GM19463 (cell line): ENCODE data around the gene YTHDC2.

ENCODE experiments used
- ATAC-seq: cut with Tn5 transposase; IDR thresholded peaks from one replicate; pipeline ENCODE4 v1.9.1; 2021; ENCODE audit warnings: mild to moderate bottlenecking, moderate library complexity; ENCODE audit not compliant: unreplicated experiment

YTHDC2 gene

DNA sequence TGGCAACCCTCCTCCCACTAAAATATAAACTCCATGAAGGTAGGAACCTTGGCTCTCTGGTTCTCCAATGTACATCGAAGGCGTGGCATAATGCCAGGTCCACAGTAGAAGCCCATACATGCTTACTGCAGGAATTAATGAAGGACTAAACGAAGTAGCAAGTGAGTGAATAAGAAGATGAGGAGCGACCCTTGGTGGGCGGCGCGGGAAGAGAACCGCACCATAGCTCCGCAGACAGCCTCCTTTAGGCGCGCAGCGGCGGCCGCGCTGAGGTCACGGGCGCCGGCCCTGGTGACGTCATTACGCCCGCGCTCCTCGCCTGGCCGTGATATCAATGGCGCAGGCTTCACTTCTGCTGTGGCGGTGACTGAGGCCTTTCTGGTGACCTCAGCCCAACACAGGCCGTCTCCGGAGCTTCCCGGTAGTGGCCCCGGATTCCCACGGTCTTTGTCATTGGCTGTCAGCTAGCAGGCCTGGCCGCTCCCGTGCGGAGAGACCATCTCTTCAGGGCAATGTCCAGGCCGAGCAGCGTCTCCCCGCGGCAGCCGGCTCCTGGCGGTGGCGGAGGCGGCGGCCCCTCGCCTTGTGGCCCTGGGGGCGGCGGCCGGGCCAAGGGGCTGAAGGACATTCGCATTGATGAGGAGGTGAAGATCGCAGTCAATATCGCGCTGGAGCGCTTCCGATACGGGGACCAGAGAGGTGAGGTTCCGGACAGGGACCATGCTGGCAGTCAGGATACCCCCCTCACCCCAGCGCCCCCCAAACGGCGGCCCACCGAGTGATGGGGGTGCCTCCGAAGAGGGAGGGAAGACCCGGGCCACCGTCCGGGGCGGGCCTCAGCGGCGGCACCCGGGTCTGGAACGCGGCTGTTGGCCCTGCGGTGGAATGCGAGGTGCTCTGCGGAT lies at the start of gene YTHDC2:
TSS of gene YTHDC2 (plus strand) at position 311 of the 905 bp plus-strand sequence. CDS start at position 513, 202 bp downstream.
- peak; percentile 99 for ATAC-seq

DNA sequence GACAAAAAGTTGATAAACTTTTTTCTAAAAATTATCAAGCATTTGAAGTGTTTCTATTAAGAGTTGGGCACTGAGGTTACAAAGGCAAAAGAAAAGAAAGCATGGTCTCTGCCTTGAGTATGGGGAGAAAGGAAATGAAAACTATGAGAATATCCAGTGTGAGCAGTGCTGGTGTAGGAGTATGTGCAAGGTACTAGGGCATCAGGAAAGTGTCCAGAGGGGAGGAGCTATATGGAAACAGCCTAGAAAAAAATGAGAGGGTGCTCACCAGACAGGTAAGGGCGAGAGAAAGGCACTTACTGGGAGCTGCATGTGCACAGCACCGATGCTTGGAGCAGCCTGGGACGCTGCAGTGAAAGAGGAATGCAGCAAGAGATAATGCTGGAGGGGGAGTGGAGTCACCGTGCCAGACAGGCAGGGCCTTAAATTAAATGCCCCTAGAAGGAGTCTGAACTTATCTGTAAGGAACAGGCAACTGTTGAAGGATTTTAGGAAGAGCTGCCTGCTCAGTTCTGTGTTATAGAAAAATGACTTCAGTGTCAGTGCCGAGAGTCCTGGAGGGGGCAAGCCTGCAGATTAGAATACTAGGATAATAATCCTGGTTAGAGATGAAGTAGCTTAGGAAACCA lies 39.3 kb upstream of the YTHDC2 start:
- no peak for ATAC-seq

DNA sequence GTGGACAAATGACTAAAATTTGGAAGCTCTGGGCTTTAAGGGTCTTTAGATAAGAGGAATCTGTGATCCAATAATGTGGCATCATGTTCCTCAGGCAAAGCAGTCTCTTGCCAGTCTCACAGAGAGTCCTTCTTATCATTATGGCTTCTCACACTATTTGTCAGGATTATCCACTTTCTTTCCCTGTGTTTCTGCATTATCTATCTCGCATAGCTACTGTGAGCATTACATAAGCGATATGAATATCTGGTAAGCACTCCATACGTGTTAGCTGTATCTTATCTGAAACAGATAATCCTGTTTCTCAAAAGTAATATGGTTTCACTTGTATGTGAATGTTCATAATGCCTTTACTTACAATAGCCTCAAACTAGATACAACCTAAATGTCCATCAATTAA lies 34.8 kb upstream of the YTHDC2 start:
- no peak for ATAC-seq

DNA sequence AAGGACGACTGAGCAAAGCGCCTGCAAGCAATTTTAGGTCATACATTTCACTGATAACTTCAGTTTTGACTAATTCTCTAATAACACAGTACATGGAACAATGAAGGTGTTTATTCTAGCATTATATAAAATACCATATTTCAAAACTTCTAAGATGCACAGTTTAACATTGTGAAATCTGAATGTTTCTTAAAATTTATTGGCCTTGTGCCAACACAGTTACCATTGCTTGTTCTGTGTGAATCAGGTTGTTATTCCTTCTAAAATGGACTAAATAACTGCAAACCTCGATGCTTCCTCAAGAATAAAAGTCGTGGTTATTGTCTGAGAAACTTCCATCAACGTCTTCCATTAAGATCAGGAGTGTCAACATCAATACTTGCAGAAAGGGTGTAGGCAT lies 33.3 kb upstream of the YTHDC2 start:
- no peak for ATAC-seq

DNA sequence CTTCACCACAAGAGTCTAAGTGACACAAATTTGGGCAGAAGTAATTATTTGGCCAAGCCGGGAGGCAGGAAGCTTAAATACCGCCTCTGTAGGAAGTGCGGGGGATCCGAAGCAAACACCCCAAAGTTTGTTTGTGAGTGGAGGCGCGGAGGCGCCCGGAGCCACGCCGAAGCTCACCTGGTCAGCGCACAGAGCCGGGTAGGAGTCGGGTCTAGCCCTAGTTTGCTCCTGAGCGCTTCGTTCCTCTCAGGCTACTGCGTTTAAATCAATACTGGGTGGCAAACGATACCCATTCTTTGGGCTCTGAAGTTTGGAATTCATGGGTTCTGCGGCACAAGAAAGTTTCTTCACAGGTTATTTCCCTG lies 26.1 kb upstream of the YTHDC2 start:
- ATAC-seq, result no peak

DNA sequence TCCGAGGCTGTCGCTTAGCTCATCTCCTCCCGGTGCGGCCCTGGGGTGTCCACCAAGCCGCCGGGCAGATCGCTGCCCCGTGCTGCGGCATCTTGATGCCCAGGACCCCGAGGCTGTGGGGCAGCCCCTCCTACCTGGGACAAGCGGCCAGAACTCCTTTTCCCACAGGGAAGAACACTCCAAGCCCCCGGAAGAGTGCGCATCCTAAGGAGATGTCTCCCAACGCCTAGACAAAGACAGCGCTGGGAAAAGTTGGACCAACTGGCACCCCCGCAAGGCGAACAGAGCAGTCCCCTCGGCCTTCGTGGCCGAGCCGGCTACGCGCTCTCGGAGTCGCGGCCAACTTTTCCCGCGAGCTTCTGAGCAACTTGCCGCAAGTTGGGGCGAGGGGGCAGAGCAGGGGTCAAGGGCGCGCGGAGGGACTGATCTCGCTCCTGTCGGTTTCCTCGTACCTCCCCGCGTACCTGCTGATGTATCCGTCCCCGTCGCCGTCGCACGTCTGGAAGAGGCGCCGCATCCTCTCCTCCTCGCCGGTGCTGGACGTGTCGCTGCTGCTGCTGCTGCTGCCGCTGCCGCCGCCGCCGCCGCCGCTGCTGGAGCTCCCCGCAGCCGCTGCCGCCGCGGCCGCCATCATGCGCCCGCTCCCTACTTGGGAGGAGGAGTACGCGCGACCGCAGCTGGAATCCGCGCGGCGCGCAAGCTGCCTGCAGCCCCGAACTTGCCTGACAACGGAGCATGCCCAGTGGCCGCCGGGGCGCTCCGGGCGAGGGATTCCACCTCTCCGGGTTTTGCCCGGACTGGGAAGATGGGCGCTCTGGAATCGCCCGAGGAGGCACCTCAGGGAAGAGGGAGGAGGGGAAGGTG lies 25.5 kb upstream of the YTHDC2 start, which contains the start of gene MCC:
TSS of gene MCC (minus strand) at position 673 of the 864 bp plus-strand sequence.
- ATAC-seq, result no peak

DNA sequence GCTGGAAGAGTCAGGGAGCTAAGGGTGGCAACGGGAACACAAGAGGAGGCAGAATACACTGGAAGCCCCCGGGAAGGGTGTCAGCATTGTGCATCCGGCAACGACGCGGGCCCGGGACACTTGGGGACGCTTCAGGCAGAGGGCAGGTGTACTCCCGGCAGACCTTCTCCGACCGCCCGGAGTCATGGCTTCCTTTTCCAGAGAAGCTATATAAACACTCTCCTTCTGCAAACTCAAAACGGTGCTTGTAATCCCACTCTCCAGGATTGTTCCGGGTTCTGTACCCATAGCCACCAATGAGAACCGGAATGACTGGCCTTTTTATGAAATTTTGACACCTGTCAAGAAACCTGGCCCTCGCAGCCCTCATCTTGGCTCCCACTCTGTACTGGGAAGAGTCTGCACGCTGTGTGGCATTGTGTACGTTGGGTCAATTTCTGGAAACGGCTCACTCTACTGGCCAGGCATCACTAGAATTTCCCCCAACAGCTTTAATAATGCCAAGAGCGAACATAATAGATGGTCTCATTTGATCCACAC lies 24.8 kb upstream of the YTHDC2 start:
- ATAC-seq, result no peak

DNA sequence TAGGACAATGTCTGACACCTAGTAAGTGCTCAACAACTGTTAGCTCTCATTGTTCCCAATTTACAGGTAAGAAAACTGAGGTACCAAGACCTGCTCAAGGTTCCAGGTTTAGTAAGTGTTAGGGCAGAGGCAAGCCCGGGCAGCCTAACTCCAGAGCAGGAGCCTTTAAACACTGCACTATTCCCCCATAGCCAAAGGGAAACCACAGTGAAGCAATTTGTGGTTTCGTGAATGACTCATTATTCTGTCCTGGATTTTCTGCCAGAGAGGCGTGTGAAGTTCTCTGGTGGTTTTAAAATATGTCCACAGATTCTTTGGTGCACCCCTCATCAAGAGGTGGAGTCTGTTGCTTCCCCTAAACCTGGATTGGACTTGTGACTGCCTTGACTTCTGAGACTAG lies 24.2 kb upstream of the YTHDC2 start:
- ATAC-seq, result peak; percentile 71

DNA sequence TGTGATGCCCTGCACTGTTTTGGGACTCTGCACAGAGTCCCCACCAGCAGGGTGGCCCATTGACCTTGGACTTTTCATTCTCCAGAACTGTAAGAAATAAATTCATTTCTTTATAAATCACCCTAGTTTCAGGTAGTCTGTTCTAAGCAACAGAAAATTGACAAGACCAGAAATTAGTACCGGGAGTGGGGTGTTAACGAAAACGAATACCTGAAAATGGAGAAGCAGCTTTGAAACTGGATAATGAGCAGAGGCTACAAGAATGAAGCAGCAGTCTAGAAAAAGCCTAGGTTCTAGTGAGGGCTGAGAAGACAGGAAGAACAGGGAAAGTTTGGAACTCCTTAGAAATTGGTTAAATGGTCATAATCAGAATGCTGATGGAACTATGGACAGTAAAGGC lies 23.2 kb upstream of the YTHDC2 start:
- ATAC-seq, result no peak

DNA sequence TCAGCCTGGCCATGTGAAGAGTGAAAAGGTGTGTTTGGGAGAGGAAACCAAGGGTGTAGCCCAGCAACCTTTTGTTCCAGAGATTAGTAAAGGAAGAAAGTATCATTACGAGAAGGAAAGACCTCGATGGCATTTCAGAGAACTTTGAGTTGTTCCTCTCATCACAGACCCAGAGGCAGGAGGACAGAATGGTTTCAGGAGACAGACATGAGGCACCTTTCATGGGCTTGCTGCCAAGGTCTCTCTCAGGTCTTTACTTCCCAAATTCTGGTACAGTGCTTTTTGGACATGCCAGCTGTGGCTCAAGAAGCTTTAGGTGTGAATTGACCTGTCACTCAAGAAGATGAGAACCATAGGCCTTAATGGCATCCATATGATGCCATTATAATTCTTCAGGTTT lies 22.5 kb upstream of the YTHDC2 start:
- no peak for ATAC-seq

DNA sequence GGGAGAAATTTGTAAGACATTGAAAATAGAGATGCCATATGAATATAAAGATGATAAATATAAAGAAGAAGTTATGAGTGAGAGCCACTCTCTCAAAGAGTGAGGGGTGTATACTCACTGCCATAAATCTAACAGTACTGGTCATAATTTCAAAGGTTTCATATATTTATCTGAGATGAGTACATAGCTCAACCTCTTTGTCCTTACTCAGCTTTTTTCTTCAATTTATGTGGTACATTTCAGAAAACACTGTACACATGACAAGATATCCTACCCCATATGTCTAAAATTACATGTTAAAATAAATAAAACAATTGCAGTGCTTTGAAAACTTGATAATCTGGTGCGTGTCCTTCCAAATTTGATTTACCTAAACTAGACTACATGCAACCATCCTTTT lies 20.0 kb upstream of the YTHDC2 start:
- ATAC-seq, result no peak

DNA sequence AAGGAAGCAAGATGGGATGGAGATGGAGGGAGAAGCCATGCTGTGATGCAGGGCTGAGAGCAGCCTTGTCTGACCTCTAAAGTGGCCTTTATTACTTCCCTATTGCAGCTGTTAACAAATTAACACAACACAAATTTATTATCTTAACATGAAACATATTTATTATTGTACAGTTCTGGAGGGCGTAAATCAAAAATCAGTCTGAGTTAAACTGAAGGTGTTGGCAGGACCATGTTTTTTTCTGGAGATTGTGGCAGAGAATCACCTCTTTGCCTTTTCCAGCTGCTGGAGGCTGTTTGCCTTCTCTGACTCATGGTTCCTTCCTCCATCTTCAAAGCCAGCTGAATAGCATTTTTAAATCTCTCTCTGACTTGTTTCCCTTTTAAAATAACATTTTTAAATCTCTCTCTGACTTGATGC lies 18.1 kb upstream of the YTHDC2 start:
- no peak for ATAC-seq

DNA sequence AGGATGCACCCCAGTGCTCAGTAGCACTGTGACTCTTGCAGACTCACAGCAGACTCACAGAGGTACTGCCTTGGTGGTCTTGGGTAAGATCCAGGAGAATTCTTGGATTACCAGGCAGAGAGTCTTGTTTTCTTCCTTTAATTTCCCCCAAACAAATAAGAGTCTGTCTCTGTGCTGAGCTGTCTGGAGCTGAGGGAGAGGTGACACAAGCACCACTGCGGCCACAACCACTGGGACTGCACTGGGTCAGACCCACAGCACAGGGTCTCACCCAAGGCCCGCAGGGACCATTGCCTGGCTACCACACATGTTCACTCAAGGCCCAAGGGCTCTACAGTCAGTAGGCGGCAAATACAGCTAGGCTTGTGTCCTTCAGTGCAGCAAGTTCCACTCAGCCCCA lies 11.4 kb upstream of the YTHDC2 start:
- ATAC-seq, result no peak

DNA sequence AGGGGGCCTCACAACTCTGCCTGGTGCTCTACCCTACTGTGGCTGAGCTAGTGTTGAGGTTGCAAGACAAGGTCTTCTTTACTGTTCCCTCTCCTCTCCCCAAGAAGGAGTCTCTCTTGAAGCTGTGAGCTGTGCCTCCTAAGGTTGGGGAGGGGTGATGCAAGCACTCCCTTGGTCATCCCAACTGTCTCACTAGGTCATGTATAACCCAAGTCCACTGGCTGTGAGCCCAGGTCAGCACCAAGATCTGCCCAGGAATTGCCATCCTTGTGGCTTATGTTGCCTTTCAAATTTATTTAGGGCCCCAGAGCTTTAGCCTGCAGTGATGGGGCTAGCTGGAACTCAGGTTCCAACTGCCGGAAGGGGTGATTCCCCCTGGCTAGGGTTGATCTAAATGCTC lies 10.3 kb upstream of the YTHDC2 start:
- ATAC-seq, result no peak

DNA sequence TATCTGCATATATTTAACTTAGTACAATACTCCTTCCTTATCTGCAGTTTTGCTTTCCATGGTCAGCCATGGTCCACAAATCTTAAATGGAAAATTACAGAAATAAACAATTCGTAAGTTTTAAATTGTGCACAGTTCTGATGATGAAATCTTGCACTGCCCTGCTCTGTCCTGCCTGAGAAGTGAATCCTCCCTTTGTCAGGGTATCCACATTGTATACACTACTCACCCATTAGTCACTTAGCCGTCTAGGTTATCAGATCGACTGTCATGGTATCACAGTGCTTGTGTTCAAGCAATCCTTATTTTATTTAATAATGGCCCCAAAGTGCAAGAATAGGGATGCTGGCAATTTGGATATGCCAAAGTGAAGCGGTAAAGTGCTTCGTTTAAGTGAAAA lies 8.3 kb upstream of the YTHDC2 start:
- ATAC-seq, result no peak

DNA sequence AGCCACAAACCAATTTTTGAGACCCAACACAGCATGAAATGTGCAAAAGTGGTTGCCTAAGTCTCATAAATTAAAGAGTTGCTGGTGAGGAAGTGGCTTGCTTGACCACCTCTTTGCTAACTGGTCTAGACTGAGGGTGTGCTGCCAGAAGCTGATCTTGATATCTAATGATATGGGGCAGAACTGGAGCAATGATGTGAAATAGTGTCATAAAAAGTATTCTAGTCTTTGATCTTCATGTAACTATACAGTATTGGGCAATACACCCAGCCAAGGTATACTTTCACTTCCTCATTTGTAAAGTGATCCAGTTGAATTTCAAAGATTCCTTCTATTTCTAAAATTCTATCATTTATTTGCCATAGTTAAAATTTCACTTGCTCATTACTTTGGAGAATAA lies 5.9 kb upstream of the YTHDC2 start:
- ATAC-seq, result no peak

DNA sequence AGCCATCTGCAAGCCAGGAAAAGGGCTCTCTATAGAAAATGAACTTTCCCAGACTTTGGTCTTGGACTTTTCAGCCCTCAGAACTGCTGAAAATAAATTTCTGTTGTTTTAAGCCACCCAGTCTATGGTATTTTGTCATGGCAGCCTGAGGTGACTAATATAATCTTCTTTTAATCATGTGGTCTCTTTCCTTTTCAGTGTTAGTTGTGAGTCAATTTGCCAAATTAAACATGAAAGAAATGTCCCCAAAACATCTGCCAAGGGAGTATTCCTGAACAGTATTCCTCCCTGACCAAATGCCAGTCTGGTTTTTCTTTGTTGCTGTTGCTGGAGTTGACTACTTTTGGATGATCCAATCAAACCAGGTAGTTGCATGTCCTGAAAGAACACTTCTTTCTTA lies 4.7 kb upstream of the YTHDC2 start:
- no peak for ATAC-seq

DNA sequence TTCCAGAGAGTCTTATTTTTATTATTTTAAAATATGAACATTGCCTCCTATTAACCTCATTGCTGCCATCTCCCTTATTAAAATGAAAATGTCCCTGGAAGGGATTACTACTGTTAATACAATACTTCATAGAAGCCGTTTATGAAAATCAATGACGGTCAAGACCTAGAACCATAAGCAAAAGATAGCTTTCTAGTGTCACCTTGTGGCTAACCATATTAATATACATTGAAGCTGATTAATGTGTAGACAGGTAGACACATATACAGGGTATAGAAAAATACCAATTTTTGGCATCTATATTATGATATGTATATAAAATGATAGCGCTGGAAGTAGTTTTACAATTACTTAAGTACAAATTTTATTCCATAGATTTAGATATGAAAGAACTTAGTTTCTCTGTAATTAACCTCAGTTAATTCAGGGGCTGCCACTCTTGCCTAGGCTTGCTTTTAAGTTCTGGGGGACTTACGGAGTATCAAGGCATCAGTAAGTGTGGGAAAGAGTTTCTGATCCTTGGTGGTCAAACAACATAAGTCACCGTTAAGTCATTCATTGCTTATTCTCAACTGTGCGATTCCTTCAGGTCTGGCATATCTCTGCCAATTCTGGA lies 2.5 kb upstream of the YTHDC2 start:
- no peak for ATAC-seq

DNA sequence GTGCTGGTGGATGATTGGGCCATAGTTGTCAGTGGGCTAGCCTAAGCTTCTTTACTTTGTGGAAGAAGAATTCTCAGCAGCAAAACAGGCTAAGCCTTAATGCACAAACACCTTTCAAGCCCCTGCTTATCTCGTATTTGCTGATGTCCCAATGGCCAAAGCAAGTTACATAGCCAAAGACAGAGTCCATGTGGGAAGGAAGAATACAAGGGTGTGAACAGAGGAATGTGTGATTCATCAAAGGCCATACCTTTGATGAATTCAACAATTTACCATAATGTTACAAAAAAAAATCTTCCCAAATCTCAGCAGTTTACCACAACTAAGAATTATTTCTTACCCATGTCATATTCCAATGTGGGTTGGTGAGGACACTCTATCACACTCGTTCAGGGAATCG lies 1.2 kb upstream of the YTHDC2 start:
- no peak for ATAC-seq

DNA sequence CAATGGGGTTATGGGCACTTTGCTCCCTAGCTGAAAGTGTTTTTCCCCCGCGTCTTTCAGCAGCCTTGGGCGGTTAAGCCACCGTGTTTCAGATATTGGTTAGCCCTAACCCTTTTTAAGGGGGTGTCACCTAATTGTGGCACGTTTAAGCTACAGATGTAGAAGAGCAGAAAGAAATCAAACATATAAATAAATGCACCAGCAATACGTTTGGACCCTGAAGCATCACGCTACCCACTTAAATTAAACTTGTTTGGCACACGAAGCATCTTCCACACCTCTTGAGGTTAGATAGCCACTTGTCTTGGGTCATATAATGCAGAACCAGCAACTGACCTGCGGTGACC lies 768 bp downstream of the YTHDC2 start:
- no peak for ATAC-seq

DNA sequence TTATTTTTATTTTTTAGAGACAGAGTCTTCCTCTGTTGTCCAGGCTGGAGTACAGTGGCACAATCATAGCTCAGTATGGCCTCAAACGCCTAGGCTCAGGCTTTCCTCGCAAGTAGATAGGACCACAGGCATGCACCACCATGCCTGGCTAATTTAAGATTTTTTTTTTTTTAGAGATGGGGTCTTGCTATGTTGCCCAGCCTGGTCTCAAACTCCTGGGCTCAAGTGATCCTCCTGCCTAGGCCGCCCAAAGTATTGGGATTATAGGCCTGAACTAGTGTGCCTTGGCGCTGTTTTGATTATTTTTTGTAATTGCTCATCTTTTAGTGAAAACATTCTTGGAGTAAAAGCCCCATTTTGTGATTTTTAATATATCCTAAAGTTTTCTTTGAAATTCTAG lies 5.4 kb downstream of the YTHDC2 start:
- ATAC-seq, result no peak
